Ectodermal cell (in vitro differentiated cells): ENCODE results near the gene CLDN9.

Source experiments
- H3K27ac ChIP-seq: 2 replicates; pipeline ENCODE4 v1.7.0; 2013; ENCODE audit warnings: mild to moderate bottlenecking, low read depth, low read length; ENCODE audit not compliant: insufficient read depth, poor library complexity, severe bottlenecking
- H3K27me3 ChIP-seq: 2 replicates; pipeline ENCODE4 v1.7.0; 2013; ENCODE audit warnings: mild to moderate bottlenecking, low read length; ENCODE audit not compliant: insufficient read depth, control insufficient read depth, poor library complexity, severe bottlenecking
- H3K36me3 ChIP-seq: one replicate; pipeline ENCODE4 v1.7.0; 2013; ENCODE audit warnings: low read length; ENCODE audit not compliant: control insufficient read depth, insufficient read depth
- H3K4me1 ChIP-seq: one replicate; pipeline ENCODE4 v1.7.0; 2013; ENCODE audit warnings: low read length; ENCODE audit not compliant: control insufficient read depth, insufficient read depth
- H3K4me3 ChIP-seq: 2 replicates; pipeline ENCODE4 v1.7.0; 2013; ENCODE audit warnings: low read depth, low read length, control low read depth; ENCODE audit not compliant: insufficient read depth
- H3K9me3 ChIP-seq: 2 replicates; pipeline ENCODE4 v1.7.0; 2013; ENCODE audit warnings: mild to moderate bottlenecking, low read length, moderate library complexity; ENCODE audit not compliant: control insufficient read depth
- WGBS, 2 experiments: methylation state at CpG; one replicate each; pipeline ENCODE4 v1.1.7; 2013; ENCODE audit warnings: missing lambda C conversion rate in 2 of 2; 5-methylcytosine and 5-hydroxymethylcytosine counted together

The CLDN9 gene

DNA sequence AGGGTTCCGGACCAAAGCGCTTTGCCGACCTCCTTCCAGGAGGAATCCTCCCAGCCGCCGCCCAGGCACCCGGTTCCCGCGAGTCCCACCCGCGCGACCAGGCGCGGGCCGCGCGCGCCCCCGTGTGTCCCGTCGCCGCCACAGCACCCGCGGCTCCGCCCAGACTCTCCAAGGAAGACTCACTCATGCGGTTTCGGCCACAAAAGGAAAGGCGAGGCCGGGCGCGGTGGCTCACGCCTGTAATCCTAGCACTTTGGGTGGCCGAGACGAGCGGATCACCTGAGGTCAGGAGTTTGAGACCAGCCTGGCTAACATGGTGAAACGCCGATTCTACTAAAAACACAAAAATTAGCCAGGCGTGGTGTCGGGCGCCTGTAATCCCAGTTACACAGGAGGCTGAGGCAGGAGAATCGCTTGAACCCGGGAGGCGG lies 29.0 kb upstream of the CLDN9 start:
- WGBS, 2 experiments = 16% methylated on average over 42 of the region's 42 CpGs
- H3K36me3 ChIP-seq = no peaks in the 10 kb centered on the region
- H3K4me1 ChIP-seq = peaks cover 26% of the 10 kb centered on the region
- no peaks in the 10 kb centered on the region for H3K27me3 ChIP-seq
- no peaks in the 10 kb centered on the region for H3K9me3 ChIP-seq
- H3K27ac ChIP-seq = no peak overlapping the region
- no peak overlapping the region for H3K4me3 ChIP-seq

DNA sequence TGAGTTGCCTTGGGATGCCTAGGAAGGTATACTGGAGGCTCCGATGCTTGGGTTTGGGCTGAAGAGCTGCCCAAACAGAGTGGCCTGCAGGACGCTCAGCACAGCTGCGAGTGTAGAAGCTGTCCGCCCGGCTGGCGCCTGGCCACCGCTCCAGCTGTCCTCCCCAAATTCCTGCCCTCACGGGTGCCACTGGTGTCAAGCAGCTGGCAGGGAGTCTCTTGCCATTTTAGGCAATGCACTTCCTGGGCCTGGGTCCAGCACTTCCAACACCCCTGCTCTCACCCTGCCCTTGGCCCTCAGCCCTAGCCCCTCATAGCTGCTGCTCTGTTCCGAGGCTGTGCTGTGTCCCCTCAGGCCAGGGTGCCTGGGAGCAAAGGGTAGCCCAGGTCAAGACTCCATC lies 27.3 kb upstream of the CLDN9 start:
- H3K36me3 ChIP-seq = no peaks in the 10 kb centered on the region
- peaks cover 34% of the 10 kb centered on the region for H3K4me1 ChIP-seq
- no peaks in the 10 kb centered on the region for H3K27me3 ChIP-seq
- WGBS, 2 experiments = 93% methylated on average over 9 of the region's 9 CpGs
- H3K27ac ChIP-seq = no peak overlapping the region
- no peak overlapping the region for H3K4me3 ChIP-seq
- H3K9me3 ChIP-seq = no peaks in the 10 kb centered on the region

DNA sequence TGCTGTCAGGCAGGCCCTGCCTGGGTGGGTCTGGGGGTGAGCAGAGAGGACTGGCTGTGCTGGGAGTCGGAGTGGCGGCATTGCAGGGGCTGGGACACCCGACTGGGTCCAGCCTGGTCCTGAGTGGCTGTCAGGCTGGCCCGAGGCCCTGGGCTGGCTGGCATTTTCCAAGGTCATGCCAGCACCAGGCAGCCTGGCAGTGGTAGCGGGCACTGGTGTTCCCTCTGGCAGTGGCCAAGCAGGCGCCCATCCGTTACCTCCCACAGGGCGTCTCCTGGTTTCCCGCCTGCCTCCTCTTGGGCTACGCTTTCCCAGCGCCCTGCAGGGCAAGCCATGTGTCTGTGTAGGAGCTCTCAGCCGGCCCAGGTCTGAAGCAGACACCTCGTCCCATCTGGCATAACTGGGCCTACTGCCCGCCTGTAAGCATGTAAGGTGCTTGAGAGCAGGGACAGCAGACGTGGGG lies 26.8 kb upstream of the CLDN9 start:
- no peaks in the 10 kb centered on the region for H3K27me3 ChIP-seq
- no peak overlapping the region for H3K27ac ChIP-seq
- H3K4me1 ChIP-seq = peaks cover 31% of the 10 kb centered on the region
- WGBS, 2 experiments = 90 to 91% methylated on average over 15 of the region's 15 CpGs
- no peaks in the 10 kb centered on the region for H3K9me3 ChIP-seq
- H3K4me3 ChIP-seq = no peak overlapping the region
- no peaks in the 10 kb centered on the region for H3K36me3 ChIP-seq

DNA sequence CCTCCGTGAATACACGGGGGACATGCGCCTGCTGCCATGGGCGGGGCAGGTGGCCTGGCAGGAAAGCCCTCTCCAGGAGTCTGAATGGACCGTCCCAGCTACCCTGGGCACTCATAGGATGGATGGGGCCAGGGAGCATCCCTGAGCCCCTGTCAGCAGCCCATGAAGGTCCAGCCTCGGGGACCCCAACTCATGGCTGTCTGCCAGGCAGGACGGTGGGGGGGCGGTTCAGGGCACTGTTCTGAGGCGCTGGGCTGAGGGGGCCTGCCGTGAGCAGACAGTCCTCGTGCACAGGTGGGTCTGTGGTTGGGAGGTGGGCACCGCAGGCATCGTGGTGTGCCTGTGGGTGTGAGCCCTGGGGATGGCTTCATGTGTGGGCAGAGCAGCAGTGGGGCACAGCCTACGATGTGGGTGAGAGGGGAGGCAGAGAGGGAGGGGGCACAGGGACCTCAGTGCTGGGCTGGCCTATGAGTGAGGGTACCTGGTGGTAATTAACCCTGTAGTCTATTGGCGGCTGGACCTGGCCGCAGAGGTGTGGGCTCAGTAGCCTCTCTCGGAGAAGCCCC lies 26.0 kb upstream of the CLDN9 start:
- H3K9me3 ChIP-seq = no peaks in the 10 kb centered on the region
- H3K4me3 ChIP-seq = no peak overlapping the region
- no peaks in the 10 kb centered on the region for H3K36me3 ChIP-seq
- H3K27me3 ChIP-seq = no peaks in the 10 kb centered on the region
- WGBS, 2 experiments = 93 to 94% methylated on average over 17 of the region's 17 CpGs
- peaks cover 24% of the 10 kb centered on the region for H3K4me1 ChIP-seq
- no peak overlapping the region for H3K27ac ChIP-seq

- Histone ChIP-seq H3K27ac (no peak overlapping the region), H3K9me3 (no peaks in the 10 kb centered on the region), H3K36me3 (no peaks in the 10 kb centered on the region), H3K4me3 (no peak overlapping the region), H3K27me3 (no peaks in the 10 kb centered on the region), H3K4me1 (peaks cover 19% of the 10 kb centered on the region)
- 88 to 89% methylated on average over 9 of the region's 9 CpGs for WGBS, 2 experiments
Observed at GRCh38 chr16:2987286-2987685, 25.4 kb upstream of the CLDN9 start.

GRCh38 chr16:2987833-2988232 lies 24.9 kb upstream of the CLDN9 start:
- Histone ChIP-seq H3K9me3 (no peaks in the 10 kb centered on the region), H3K4me1 (peaks cover 19% of the 10 kb centered on the region), H3K4me3 (no peak overlapping the region), H3K27ac (no peak overlapping the region), H3K36me3 (no peaks in the 10 kb centered on the region), H3K27me3 (no peaks in the 10 kb centered on the region)
- 60 to 70% methylated on average over 8 of the region's 8 CpGs for WGBS, 2 experiments

- 66 to 69% methylated on average over 8 of the region's 8 CpGs for WGBS, 2 experiments
- no peaks in the 10 kb centered on the region for H3K27me3 ChIP-seq
- no peak overlapping the region for H3K27ac ChIP-seq
Observed at GRCh38 chr16:2988590-2989099, 24.1 kb upstream of the CLDN9 start.

GRCh38 chr16:2990891-2991290 lies 21.8 kb upstream of the CLDN9 start:
- 76 to 77% methylated on average over 10 of the region's 10 CpGs for WGBS, 2 experiments
- H3K36me3 ChIP-seq = no peaks in the 10 kb centered on the region
- H3K4me1 ChIP-seq = peaks cover 19% of the 10 kb centered on the region
- no peak overlapping the region for H3K4me3 ChIP-seq
- H3K27me3 ChIP-seq = no peaks in the 10 kb centered on the region
- H3K27ac ChIP-seq = no peak overlapping the region
- no peaks in the 10 kb centered on the region for H3K9me3 ChIP-seq

More at GRCh38 chr16:2988590-2989099, 24.1 kb upstream of the CLDN9 start:
- peaks cover 19% of the 10 kb centered on the region for H3K4me1 ChIP-seq
- no peaks in the 10 kb centered on the region for H3K36me3 ChIP-seq
- no peak overlapping the region for H3K4me3 ChIP-seq
- H3K9me3 ChIP-seq = no peaks in the 10 kb centered on the region

DNA sequence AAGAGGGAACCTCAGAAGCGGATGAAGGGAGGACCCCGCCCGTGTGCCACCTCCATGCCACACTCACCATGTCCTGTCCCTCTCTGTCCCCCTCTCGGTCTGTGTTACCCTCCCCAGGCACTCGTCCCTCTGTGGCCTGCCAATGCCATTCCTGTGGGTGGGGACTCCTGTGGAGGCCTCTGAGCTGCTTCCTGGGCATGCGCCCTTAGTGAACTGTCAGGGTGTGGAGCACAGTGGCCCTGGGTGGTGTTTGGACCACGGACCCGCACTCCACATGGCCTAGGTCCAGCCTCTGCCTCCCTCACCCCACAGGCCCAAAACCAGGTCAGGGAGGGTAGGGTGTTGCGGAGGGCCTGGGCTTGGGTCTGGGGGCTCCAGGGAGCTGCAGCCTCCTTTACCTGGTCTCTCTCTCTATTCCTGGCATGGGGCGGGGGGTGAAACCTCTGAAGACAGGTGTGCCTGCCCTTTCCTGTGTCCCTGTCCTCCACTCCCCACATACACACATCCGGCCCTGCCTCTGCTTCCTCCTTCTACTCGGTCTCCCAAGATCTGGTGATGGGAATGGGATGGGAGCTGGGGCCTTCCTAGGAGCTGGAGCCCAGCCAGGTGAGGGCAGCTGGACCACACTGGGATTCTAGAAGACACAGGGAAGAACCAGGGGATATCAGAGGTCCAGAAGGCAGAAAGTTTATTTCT lies 21.0 kb upstream of the CLDN9 start:
- Histone ChIP-seq H3K4me1 (peaks cover 19% of the 10 kb centered on the region), H3K27me3 (no peaks in the 10 kb centered on the region), H3K27ac (no peak overlapping the region), H3K4me3 (no peak overlapping the region), H3K9me3 (no peaks in the 10 kb centered on the region), H3K36me3 (no peaks in the 10 kb centered on the region)
- 89 to 90% methylated on average over 12 of the region's 12 CpGs for WGBS, 2 experiments

DNA sequence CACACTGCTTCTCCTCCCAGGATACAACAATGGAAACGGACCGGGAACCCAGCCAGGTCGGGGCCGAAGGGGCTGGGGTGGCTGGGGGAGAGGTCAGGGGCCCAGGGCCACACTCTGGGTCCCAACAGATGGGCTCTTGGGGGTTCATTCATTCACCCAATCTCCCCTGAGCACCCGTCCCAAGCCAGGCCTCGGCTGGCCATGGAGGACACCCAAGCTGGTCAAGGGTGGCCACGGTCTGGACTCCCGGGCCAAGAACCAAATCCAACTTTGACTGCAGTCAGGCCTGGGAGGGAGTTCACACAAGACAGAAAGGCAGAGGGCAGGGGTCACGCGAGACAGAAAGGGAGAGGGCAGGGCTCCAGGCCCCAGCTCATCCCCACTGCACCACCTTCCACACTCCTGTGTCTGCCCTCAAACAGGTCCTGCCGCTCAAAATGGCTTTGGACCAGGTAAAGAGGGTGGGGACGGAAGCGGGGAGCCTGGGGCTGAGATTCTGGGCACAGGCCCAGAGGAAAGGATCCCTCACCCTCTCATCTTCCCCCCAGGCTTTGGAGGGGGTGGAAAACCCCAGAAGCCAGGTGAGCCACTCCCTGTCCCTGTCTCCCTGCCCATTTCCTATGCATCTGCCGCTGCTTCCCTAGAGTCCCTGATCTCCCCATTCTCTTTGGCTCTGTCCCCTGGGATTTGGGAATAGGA lies 20.2 kb upstream of the CLDN9 start:
- Histone ChIP-seq H3K27me3 (no peaks in the 10 kb centered on the region), H3K4me3 (no peak overlapping the region), H3K36me3 (no peaks in the 10 kb centered on the region), H3K4me1 (peaks cover 16% of the 10 kb centered on the region), H3K27ac (no peak overlapping the region), H3K9me3 (no peaks in the 10 kb centered on the region)
- WGBS, 2 experiments = 93 to 94% methylated on average over 14 of the region's 14 CpGs
